ENCODE results near the gene EPAS1. TPM values are rescaled to one million over a fixed set of nuclear protein-coding genes. Genes with fewer than 3 reads are reported as not detected.

Gene EPAS1
- total RNA-seq, 1 donor from 2014 or later, result 280 TPM

GRCh38 chr2:46339200-46339599 is 42.0 kb downstream of the EPAS1 start:
- Mint-ChIP-seq H3K27me3 (ENCODE audit: unreplicated experiment) (peaks cover 11% of the 10 kb centered on the region), H3K36me3 (ENCODE audit: low read depth, unreplicated experiment) (no peaks in the 10 kb centered on the region), H3K4me1 (ENCODE audit: unreplicated experiment) (peaks cover 35% of the 10 kb centered on the region), H3K9me3 (ENCODE audit: unreplicated experiment) (no peaks in the 10 kb centered on the region), H3K27ac (ENCODE audit: unreplicated experiment) (no peak overlapping the region), H3K4me3 (ENCODE audit: unreplicated experiment) (no peak overlapping the region)
- DNase-seq (ENCODE audit: low spot score), result no peak
- TF ChIP-seq, protein P1, sequence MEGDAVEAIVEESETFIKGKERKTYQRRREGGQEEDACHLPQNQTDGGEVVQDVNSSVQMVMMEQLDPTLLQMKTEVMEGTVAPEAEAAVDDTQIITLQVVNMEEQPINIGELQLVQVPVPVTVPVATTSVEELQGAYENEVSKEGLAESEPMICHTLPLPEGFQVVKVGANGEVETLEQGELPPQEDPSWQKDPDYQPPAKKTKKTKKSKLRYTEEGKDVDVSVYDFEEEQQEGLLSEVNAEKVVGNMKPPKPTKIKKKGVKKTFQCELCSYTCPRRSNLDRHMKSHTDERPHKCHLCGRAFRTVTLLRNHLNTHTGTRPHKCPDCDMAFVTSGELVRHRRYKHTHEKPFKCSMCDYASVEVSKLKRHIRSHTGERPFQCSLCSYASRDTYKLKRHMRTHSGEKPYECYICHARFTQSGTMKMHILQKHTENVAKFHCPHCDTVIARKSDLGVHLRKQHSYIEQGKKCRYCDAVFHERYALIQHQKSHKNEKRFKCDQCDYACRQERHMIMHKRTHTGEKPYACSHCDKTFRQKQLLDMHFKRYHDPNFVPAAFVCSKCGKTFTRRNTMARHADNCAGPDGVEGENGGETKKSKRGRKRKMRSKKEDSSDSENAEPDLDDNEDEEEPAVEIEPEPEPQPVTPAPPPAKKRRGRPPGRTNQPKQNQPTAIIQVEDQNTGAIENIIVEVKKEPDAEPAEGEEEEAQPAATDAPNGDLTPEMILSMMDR (IDR thresholded peaks at IDR 0.05; ENCODE audit: unreplicated experiment), result no peak

DNA sequence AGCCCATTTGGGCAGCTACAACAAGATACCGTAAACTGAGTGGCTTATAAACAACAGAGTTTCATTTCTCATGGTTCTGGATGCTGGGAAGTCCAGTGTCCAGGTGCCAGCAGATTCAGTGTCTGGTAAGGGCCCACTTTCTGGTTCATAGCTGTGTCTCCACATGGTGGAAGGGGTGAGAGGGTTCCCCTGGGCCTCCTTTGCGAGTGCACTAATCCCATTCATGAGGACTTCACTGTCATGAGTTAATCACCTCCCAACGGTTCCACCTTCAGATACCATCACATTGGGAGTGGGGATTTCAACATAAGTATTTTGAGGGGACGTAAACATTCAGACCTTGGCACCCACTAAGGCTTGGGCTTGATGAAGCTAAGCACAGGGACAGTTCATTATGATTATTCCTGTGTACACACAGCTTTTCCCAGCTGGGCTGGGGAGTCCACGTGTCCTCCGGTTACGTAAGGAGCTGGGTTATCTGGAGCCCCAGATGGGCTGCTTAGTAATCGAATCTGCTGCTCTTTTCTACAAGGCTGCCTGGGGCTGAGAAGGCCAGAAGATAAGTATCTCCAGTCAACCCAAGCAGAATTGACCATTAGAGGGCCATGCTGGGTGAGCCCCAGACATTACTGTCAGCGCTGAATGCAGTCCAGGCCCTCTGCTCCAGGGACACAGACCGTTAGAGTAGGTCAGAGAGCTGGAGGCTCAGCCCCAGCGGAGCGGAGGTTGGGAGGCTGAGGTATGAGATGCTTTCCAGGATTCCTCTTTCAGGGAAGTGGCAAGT is 42.7 kb downstream of the EPAS1 start:
- H3K27me3 Mint-ChIP-seq (ENCODE audit: unreplicated experiment), result peaks cover 11% of the 10 kb centered on the region
- TF ChIP-seq, protein P1 (IDR thresholded peaks at IDR 0.05; ENCODE audit: unreplicated experiment), result no peak
- H3K4me3 Mint-ChIP-seq (ENCODE audit: unreplicated experiment), result no peak overlapping the region
- no peak overlapping the region for H3K27ac Mint-ChIP-seq (ENCODE audit: unreplicated experiment)
- no peaks in the 10 kb centered on the region for H3K36me3 Mint-ChIP-seq (ENCODE audit: low read depth, unreplicated experiment)
- H3K9me3 Mint-ChIP-seq (ENCODE audit: unreplicated experiment), result no peaks in the 10 kb centered on the region
- no peak for DNase-seq (ENCODE audit: low spot score)
- peaks cover 33% of the 10 kb centered on the region for H3K4me1 Mint-ChIP-seq (ENCODE audit: unreplicated experiment)

- no peaks in the 10 kb centered on the region for H3K36me3 Mint-ChIP-seq (ENCODE audit: low read depth, unreplicated experiment)
- H3K9me3 Mint-ChIP-seq (ENCODE audit: unreplicated experiment), result no peaks in the 10 kb centered on the region
- TF ChIP-seq, protein P1 (IDR thresholded peaks at IDR 0.05; ENCODE audit: unreplicated experiment), result no peak
- H3K27me3 Mint-ChIP-seq (ENCODE audit: unreplicated experiment), result peaks cover 9% of the 10 kb centered on the region
- no peak overlapping the region for H3K27ac Mint-ChIP-seq (ENCODE audit: unreplicated experiment)
- H3K4me3 Mint-ChIP-seq (ENCODE audit: unreplicated experiment), result no peak overlapping the region
- DNase-seq (ENCODE audit: low spot score), result no peak
- peaks cover 23% of the 10 kb centered on the region for H3K4me1 Mint-ChIP-seq (ENCODE audit: unreplicated experiment)
Observed at GRCh38 chr2:46340740-46341420, 43.7 kb downstream of the EPAS1 start.

- TF ChIP-seq, protein P1 (IDR thresholded peaks at IDR 0.05; ENCODE audit: unreplicated experiment), result no peak
- Mint-ChIP-seq H3K36me3 (ENCODE audit: low read depth, unreplicated experiment) (peaks cover 18% of the 10 kb centered on the region), H3K9me3 (ENCODE audit: unreplicated experiment) (no peaks in the 10 kb centered on the region), H3K27ac (ENCODE audit: unreplicated experiment) (no peak overlapping the region), H3K4me3 (ENCODE audit: unreplicated experiment) (no peak overlapping the region), H3K27me3 (ENCODE audit: unreplicated experiment) (no peaks in the 10 kb centered on the region), H3K4me1 (ENCODE audit: unreplicated experiment) (peaks cover 20% of the 10 kb centered on the region)
- no peak for DNase-seq (ENCODE audit: low spot score)
Observed at GRCh38 chr2:46342566-46343315, 45.5 kb downstream of the EPAS1 start.

Measured in endothelial cell (in vitro differentiated cells).